ENCODE measurements around the gene MINDY1.

MINDY1 gene

DNA sequence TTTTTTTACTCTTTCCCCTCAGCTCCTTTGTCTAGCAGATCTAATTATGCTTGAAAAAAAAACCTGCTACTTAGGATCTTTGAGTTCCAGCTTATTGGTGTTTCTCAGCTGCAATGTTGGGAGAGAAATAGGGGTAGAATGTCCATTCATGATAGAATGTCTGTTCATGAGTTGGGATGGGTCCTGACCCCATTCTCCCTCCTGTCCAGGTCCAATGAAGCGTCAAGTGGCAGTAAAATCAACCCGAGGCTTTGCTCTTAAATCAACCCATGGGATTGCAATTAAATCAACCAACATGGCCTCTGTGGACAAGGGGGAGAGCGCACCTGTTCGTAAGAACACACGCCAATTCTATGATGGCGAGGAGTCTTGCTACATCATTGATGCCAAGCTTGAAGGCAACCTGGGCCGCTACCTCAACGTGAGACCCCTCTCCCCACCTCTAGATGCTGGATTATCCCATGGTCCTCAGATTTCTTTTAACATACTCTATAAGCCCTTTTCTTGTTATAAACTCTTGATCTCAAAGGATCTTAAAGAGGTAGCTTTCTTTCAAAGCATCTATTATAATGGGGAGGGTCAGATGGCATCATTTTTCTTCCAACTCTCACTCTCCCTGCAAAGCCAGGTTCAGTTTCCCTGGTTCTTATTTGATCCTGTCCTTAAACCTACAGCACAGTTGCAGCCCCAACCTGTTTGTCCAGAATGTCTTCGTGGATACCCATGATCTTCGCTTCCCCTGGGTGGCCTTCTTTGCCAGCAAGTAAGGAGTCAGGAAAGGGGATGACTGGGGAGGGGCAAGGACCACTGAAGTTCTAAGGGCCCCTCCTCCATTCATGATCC lies 43.2 kb downstream of the MINDY1 start:
- no peak for DNase-seq

GRCh38 chr1:150961756-150962155 lies 44.9 kb downstream of the MINDY1 start:
- no peak for DNase-seq

DNA sequence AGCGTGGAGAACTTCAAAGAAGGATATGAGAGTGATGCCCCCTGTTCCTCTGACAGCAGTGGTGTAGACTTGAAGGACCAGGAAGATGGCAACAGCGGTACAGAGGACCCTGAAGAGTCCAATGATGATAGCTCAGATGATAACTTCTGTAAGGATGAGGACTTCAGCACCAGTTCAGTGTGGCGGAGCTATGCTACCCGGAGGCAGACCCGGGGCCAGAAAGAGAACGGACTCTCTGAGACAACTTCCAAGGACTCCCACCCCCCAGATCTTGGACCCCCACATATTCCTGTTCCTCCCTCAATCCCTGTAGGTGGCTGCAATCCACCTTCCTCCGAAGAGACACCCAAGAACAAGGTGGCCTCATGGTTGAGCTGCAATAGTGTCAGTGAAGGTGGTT lies 46.1 kb downstream of the MINDY1 start:
- no peak for DNase-seq

DNA sequence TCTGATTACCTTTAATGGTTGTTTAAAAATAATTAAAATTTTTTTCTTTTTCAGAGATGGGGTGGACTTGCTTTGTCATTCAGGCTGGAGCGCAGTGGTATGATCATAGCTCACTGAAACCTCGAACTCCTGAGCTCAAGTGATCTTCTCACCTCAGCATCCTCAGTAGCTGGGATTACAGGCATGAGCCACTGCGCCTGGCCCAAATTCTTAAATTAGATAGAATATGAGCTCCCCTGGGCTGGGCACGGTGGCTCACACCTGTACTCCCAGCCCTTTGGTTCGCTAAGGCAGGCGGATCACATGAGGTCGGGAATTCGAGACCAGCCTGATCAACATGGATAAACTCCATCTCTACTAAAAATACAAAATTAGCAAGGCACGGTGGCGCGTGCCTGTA lies 49.0 kb downstream of the MINDY1 start:
- no peak for DNase-seq

DNA sequence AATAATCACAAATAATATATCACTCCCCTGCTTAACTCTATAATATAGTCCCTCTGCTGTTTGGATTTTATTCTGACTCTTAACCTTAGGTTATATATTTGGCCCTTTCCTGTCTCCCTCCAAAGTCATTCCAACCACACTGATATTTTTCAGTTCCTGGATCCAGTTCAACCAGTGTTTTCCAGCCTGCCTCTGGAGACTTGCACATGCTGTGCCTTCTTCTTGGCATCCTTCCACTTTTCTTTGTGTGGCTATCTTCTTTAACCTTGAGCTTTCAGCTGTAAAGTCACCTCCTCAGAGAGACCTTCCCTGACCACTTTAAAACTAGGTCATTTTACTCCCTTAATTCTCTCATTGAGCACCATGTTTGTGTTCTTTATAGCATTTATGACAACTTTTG lies 51.4 kb downstream of the MINDY1 start:
- DNase-seq, result no peak

GRCh38 chr1:150954708-150955107 lies 52.0 kb downstream of the MINDY1 start:
- no peak for DNase-seq
